A673 (cell line): Measurements from ENCODE around the gene ADAMTS8.

ENCODE experiments used
- CTCF ChIP-seq: fragments of 300-800, 200-600 bp; sonication (generic); conservative IDR thresholded peaks from 2 replicates; pipeline ENCODE4 v1.5.1; 2017; ENCODE audit warnings: low read depth, mild to moderate bottlenecking, antibody characterized with exemption, low read length, moderate library complexity, mixed read lengths
- EZH2 ChIP-seq: fragments of 200-600 bp; sonication (generic); IDR thresholded peaks from 2 replicates; pipeline ENCODE4 v1.6.1; 2017; ENCODE audit warnings: borderline replicate concordance, low read depth, mild to moderate bottlenecking, mixed read lengths, antibody characterized with exemption, low read length; ENCODE audit not compliant: poor library complexity, severe bottlenecking

- TF ChIP-seq CTCF (no peak), EZH2 (no peak)
Measured at GRCh38 chr11:130431801-130432200, 3.4 kb upstream of the ADAMTS8 start.
